Activated CD4-positive, alpha-beta T cell treated with anti-CD3 and anti-CD28 coated beads, Interleukin-2, amount 50 U/mL, for 48 hours (primary cell): Measurements from ENCODE around the gene OPCML.

Experiments used
- DNase-seq, 2 experiments: peaks; one replicate each; pipeline ENCODE4 v3.0.0-alpha.2; 2020

The OPCML gene

DNA sequence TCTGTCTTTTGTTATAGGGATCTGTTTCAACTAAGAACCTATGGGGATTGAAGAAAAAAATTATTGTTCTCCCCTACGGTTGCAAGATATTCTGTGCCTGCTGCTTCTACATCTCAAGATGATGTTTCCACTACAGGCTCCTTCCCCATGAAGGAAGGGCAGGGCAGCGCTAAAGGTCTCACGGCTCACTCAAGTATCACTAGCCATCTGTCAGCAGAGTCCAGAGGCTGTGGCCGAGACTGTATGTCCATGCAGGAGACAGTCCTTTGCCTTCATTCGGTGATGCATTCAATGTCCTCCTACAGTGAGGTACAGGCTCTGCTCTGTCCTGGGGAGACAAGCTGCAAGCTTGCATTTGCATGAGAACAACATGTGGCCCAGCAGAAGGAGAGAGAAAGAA, 518.0 kb downstream of the OPCML start:
- DNase-seq: no peak

DNA sequence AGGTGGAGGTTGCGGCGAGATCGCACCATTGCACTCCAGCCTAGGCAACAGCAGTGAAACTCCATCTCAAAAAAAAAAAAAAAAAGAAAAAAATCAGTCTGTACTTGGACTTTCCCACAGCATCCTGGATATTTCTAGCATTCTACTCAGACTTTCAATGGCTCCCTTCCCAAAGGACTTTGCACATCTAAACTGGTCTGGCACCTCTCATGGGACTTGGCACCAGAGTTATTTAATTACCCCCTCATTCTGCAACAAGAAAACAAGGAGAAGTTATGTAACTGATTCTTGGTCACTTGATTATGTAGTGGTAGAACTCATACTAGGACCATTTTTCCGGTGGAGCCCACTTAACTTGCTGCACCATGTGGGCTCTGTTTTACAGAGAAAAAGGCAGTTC, 519.5 kb downstream of the OPCML start:
- DNase-seq: no peak

DNA sequence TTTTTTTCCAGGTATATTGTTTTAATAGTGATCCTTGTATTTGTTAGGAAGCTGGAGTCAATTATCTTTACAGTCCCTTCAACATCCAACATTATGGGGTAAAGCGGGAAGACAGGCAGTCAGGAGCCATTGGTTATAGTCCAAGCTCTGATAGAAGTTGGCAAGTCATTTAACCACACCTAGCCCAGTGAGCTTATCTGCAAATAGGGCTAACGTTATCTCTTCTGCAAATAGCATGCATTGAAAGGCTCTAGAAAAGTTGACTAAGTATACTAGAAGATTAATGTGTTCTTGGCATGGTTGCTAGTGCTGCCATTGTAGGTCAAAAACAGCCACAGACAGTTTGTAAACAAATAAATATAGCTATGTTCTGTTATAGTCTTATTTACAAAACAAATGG, 520.7 kb downstream of the OPCML start:
- DNase-seq: no peak

DNA sequence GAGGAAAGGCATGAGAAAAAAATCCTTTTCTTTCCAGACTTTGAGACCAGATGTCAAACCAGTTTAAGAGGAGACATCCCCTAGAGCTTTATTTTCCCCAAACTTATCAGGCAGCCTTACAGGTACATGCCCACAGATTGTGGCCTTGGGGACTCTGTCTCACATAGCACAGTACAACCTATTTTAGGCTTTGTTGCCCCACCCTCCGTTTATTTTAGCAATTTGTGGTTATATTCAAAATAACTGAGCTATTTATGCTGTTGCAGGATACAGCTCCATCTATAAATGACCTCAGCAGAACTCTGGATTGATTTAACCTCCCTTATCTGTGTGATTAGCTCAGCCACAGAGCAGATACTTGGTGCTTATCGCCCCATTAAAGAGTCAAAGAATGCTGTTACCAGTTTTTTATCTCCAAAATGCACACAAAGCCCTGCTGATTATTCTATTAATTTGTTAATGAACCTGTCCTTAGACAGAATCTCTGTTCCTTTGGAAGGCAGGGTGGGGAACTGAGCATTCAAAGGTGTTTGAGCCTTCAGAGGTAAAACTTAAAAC, 525.2 kb downstream of the OPCML start:
- DNase-seq: no peak

DNA sequence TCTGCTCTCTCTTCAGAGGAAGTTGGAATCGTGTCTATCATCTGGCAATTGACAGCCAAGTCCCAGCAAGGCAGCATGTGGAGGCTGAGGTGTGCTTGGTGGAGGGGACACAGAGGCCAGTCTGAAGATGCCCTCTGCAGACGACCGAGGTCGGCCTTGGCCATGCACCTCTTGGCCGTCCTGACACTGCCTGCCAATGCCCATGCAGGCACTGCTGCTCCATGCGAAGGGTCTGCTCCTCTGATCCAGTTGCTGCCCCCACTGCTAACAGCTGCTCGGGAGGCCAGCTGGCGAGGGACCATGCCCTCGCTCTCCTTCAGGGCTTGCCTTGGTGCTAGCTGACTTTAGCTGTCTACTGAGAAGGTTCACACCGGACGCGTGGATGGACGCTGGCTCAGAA, 527.9 kb downstream of the OPCML start:
- DNase-seq: no peak

DNA sequence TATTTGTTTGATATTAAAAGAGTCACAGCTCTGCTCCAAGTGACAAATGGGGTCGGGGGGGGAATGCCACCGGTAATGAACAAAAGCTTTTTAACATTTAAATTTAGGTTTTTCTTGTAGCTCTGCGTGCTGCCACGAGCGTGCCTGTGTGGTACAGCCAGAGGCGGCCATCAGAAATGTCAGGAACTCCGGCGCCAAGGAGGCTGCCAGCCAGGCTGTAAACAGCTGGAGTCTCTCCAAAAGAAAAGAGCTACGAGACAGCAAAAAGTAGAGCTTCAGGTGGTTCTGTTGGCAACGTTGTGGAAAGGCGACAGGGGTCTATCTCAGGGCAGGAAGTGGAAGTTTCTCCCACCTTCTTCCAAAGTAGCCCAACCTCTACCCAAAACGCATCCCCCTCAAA, 532.8 kb downstream of the OPCML start:
- no peak for DNase-seq

DNA sequence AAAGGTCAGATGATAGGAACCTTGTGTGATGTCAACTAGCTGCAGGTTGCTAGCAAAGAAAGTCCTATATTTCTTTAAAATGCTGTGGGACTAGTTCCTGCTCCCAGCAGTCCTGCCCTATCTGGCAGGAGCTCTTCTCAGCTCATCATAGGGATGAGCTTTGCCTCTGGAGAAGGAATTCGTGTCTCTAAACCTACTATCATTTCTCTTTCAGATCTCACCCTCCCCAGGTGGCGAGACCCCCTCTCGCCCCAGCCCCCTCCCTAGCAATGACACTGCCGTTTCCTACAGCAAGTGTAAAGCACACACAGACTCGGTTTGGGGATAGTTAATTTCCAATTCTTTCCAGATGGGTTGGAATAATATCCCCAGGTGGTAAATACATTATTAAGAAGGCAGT, 533.3 kb downstream of the OPCML start:
- DNase-seq: no peak

DNA sequence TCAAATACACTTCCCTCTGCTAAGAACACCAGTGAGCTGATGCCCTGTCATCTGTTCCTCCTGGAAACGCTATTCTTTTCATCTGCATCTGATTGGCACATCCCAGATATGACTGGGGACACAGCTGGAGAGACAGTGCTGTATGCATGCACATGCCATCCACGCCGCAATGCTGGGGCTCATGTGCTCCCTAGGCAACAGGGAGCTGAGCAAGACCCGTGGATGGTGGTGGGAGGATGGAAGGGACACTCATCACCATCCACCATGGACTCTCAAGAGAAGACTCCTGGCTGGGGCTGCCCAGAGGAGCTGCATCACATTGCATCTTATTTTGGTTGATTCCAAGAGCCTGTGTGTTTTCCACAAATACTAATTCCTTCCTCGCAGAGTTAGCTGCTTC, 534.9 kb downstream of the OPCML start:
- no peak for DNase-seq

DNA sequence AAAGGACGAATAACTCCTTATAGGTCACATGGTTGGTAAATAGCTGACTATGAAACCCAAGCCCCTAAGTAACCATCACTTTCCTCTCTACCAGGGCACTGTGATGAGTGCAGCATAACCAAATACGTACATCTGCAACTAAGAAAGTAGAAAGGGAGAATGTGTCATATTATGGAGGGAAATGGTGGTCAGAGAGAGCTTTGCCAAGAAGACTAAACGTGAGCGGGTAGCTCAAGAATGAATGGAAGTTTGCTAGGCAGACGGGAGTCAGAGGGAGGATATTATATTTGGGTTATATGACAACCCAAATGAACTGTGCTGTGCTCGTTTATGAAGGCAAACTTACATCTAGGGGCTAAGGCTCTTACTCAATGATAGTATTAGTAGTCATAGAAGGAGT, 537.3 kb downstream of the OPCML start:
- no peak for DNase-seq

DNA sequence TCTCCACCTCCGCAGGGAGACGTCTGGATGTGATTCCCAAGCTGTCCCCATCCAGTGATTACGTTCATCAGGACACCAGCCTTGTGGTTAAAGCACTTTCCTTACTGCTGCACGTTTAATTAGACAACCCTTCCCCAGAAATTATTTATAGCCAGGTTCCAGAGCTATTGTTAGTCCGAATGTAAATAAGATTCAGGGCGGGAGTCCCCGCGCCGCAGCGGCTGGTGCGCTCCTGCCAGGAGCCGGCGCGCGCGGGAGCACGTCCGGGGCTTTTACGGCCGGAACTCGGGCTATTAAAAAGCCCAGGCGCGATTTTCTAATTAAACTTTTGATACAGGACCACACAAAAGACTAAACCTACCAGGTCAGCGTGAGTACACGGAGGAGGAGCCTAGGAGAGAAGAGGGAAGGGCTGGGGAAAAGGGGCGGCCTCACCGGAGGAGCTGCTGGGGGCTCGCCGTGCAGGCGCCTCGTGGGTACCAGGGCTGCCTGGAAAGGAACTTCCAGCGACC, 538.3 kb downstream of the OPCML start:
- DNase-seq: no peak

DNA sequence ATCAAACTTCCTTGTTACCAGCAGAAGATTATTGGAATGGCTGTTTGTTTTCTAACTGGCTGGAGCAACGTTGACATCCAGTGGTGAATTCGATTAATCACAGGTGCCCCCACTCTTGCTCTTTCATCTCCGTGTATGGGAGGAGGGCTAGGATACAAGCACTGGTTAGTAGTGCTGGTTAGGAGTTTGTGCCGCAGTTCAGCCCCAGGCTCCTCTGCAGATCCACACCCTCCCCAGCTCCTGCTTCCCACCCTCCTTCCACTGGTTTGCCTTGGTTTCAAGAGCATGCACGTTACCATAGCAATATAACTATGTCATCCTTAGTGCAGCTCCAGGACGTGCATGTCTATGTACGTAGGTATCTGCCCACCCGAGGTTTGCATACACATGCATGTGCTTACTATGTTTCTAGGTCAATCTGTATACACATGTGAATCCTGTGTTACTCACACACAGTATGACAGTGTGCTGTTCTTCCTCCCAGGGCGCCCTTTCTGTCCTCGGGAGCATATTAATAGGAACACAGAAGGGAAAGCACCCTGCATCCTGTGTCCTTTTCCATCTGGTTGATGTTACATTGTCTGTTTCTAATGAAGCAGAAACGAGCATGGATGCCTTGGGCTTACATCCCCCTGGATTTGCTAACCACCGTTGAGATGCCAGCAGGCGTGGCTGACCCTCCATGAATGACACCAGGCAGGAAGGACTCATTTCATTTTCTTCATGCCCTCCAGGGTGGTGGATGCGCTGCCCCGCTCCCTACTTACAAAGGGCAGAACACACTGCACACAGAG, 539.3 kb downstream of the OPCML start:
- no peak for DNase-seq

DNA sequence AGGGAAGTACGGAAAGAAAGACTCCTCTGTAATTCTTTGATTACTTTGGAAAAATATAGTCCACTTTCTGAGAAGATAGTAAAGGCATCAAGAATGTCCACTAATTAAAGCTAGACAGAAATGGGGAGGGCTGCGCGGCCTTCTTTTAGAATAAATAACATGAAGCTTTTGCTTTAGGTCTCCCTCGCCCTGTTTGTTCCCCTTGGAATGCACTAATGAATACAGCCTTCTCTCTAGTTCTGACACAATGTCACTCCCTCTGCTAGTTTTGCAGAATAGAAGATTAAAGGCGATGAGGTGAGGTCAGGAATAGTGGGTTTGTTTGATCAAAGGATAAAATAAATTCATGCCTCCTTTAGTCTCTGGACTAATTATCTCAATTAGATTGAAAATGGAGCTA, 543.9 kb downstream of the OPCML start:
- no peak for DNase-seq

DNA sequence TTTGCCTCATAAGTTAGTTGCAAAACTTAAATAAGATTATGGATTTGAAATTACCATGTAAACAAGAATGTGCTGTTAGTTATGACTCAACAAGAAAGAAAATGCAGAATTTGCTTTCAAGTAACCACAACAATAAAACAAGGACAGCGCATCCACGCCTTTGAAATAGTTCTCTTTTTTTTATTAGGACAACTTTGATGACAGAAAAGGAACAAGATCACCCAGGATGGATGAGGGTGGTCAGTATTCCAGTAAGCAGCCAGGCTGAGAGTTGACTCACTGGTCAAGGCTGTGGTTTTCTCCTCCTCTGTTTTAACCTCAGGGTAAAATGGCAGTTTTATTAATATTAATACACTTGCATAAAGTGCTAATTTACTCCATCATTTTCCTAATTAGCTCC, 544.4 kb downstream of the OPCML start:
- DNase-seq: no peak

DNA sequence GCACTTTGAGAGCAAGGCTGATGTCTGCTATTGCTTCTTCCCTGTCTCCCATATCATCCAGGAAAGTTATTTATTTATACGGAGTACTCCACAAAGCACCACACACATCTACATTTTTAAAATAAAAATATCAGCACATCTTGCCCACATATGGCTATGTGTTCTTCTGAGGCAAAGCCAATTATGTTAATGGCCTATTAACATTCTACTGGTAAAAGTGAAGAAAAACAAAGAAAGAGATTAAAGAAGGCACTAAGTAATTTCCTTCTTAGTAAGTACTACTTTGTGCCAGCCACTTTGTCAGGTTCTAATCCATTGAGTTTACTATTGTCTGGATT, 548.7 kb downstream of the OPCML start:
- DNase-seq: no peak

DNA sequence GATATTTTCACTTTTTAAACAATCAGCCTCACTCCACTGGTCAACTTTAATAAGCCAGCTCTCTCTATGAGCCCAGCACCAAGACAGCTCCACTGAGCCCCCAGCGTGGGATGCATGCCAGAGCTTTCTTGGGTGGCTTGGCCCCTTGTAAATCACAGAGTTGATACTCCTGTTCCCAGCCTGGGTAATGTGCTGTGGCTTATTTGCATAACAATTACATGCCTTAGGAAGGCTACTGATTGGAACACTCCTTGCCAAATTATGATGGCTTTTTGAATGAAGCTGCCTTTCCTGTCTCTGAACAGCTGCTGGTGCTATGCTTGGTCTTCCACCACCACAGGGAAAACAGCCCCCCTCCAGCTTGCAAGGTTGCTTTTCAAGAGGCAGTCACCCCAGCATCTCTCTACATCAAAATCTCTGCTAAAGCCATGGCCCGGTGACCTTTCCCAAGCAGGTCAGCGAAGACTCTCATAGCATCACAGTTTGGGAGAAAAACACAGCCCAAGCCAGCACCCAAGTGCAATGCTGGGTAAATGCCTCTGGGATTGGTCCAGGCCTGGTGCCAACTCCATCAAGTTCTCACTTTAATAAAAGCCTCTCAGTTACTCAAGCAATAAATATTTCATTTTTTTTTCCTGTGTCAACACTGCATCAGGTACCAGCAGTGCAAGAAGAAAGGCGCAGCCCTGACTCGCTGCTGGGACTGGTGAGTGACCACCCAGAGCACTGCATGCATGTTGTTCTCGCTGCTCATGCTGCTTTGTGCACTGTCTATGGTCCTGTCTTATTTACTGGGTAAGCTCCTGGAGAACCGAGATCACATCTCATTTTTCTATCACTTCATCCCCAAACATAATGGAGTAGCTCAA, 549.3 kb downstream of the OPCML start:
- DNase-seq: no peak

DNA sequence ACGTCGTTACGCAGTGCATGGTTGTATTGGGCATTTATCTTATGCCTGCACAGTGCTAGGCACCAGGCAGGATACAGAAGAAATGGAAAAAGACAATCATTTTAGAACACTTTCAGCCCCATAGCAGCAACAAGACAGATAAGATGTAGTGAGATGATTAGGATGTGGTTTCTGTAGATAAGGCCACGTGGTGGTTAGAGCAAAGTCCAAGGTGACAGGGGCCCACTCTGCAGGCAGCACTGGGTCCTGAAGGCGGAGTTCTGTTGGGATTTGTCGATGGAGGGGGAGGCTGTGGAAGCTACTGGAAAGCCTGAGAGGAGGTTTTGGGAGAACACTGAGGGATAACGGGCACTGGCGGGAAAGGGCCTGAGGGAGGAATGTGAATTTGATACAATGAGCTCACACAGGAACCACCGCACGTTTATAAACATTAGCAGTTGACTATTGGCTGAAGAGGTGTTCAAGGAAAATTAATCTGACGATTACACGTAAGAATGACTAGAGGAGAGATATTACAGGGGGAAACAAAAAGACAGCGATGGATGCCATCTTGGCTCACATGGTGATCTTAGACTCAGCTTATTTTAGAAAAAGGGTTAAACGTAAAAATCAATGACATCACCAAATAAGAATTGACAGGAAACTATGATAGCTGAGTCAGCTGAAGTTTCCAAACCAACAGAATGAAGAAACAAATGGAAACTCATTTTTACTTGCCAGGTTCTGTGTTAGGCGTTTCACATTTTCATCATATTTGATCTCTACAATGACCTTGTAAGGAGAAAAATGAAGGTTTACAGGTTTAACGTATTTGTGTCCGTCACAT, 551.0 kb downstream of the OPCML start:
- no peak for DNase-seq

DNA sequence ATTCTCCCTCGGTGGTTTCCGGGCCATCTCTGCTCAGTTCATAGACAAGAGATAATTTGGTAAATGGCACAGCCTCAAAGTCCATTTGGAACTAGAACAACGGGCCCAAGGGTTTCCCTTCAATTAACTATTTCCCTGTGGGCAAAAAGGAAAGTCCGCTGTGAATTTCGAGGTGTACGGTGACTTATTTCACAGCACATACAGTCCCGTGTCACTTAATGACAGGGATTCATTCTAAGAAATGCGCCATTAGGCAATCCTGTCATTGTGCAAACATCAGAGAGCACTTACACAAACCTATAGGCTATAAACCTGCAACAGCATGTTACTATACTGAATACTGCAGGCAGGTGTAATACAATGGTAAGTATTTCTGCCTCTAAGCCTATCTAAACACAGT, 551.6 kb downstream of the OPCML start:
- DNase-seq: no peak

DNA sequence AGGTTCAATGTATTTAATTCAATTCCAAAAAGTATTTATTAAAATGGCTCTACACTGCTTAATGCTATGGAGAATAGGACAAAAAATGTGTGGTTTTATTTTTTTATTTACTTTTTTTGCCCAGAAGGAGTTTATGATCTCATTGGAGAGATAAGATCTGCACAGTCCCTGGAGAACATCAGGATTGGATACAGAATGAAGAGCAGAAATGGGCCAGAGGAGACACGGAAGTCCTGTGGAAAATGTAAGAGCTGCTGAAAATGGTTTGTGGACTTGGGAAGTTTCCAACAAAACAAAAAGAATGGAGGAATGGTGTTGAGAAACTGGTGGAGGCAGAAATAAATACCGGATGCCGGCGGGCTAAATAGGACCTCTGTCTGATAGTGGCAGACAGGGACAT, 554.6 kb downstream of the OPCML start:
- DNase-seq: no peak

DNA sequence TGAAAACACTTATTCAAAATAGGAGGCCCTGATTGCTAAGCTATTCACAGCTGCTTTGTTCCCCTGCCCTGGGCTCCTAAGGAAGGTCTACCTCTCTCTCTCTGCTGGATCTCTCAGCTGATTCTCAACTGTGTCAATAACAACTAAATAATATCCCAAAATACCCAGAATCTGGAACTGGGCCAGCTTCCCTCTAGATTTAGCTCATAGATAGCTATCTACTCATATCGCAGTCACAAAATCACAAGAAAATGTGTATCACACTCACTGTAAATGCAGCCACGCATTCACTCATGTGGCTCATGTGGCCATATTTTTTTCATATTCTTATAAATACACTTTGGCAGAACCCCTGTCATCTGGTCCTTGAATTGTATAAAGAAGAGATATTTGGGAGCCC, 555.1 kb downstream of the OPCML start:
- DNase-seq: no peak

DNA sequence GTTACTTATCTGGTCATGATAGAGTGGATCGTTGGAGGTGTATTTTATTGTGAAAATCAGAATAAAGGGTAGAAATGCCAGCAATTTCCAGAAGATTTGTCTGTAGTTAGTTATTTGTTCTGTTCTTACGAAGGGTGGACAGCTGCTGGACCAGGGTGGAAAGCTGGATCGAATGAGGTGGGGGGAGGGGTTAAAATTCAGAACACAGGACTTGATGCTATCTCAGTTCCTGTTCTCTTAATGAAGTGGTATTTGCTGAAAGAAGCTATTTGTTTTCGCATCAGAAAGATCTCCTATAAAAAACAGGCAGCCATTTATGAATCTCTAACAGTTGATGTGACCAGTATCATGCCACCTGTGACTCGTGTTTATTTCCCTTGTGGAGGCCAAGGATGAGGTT, 556.2 kb downstream of the OPCML start:
- no peak for DNase-seq

DNA sequence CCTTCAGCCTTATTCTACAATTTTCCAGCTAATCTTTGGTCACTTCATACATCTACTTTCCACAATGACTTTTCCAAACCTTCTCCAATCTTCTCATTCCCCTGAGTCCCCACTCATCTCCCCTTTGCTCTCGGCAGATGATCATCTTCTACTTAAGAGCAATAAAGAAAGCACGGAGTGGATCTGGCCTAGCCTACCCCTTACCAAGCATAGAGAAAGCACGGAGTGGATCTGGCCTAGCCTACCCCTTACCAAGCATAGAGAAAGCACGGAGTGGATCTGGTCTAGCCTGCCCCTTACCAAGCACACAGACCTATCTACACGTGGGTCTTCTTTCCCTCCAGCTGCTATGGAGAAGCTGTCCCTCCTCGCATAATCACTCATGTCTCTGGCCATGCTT, 558.6 kb downstream of the OPCML start:
- no peak for DNase-seq

DNA sequence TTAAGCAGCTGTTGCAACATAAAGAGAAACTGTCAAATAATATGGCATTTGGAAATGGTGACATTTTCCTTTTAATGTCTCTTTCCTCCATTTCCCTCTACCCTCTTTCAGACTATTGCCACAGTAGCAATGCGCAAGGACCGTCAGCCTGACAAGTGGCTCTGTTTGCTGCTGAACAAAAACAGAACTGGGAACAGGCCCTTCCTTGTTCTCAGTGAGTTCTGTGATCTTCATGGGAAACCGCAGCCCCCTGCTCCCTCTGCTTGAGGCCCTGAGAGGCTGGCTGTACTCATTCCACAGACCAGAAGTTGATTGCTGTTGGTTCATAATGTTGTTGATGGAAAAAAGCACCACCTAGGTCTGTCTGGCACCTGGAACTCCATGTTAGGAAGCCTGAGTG, 559.7 kb downstream of the OPCML start:
- DNase-seq: no peak

DNA sequence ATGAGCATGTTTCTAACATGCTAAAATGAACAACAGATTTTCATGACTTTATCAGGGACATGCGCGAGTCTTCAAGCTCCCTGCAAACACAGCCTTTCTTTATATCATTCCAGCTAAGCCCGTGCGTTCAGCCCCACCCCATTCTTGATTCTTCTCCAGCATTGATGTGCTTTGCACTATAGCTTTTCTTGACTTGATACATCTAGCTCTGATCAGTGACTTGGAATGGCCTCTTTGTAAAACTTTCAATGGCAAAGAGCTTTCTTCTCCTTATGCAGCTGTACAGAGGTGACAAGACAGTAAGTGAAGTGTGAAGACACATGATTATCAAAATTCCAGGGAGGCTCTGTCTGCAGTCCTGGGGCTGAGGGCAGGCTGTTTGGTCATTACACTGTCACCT, 561.0 kb downstream of the OPCML start:
- DNase-seq: no peak
